ENCODE data around the gene NUDT3.
A peak's percentile ranks its signal among the peaks of the same experiment; 100 is the strongest.
"Not testable (repeated sequence)": the region's sequence is repeated elsewhere in the genome, so short reads cannot be mapped to it uniquely, and the experiment has no call there.

The NUDT3 gene

GRCh38 chr6:34374508-34374907 lies 18.0 kb downstream of the NUDT3 start:
- peaks cover 82% of the 10 kb centered on the region for H3K79me2 ChIP-seq (ENCODE audit: insufficient read depth, low read length)
- H3K36me3 ChIP-seq (ENCODE audit: insufficient read depth, low read length): peaks cover 10% of the 10 kb centered on the region
- TF ChIP-seq EZH2 (IDR thresholded peaks at IDR 0.05; ENCODE audit: borderline replicate concordance, low read length) (no peak), CTCF (IDR thresholded peaks at IDR 0.05; ENCODE audit: low read length) (no peak)
- no peak overlapping the region; the same call in 1 of the 2 replicates for H3K4me2 ChIP-seq (ENCODE audit: low read length)
- no peaks in the 10 kb centered on the region for H3K9me3 ChIP-seq (ENCODE audit: low read length)
- no peaks in the 10 kb centered on the region for H3F3A ChIP-seq (ENCODE audit: insufficient read depth, low read length)
- no peaks in the 10 kb centered on the region; the same call in 1 of the 2 replicates for H4K20me1 ChIP-seq (ENCODE audit: insufficient read depth, low read length)
- H3K4me1 ChIP-seq (ENCODE audit: insufficient read depth, low read length, severe bottlenecking): peaks cover 16% of the 10 kb centered on the region
- no peaks in the 10 kb centered on the region for H3K27me3 ChIP-seq (ENCODE audit: insufficient read depth, low read length)
- no peak overlapping the region for H3K4me3 ChIP-seq (ENCODE audit: low read depth, low read length, poor library complexity, severe bottlenecking)
- no peak overlapping the region for H2AFZ ChIP-seq (ENCODE audit: low read length)
- no peaks in the 10 kb centered on the region for H3K9me2 ChIP-seq (ENCODE audit: low read depth, low read length)
- H3K27ac ChIP-seq (ENCODE audit: low read depth, low read length, poor library complexity, severe bottlenecking): peak overlapping the region; percentile 41
- no peak overlapping the region for H3K9ac ChIP-seq (ENCODE audit: low read length)

GRCh38 chr6:34374069-34374468 lies 18.4 kb downstream of the NUDT3 start:
- Histone ChIP-seq H3K27me3 (ENCODE audit: insufficient read depth, low read length) (no peaks in the 10 kb centered on the region), H3K36me3 (ENCODE audit: insufficient read depth, low read length) (peaks cover 10% of the 10 kb centered on the region), H3K4me2 (ENCODE audit: low read length) (no peak overlapping the region; the same call in 1 of the 2 replicates), H2AFZ (ENCODE audit: low read length) (no peak overlapping the region), H3F3A (ENCODE audit: insufficient read depth, low read length) (no peaks in the 10 kb centered on the region), H3K9me2 (ENCODE audit: low read depth, low read length) (no peaks in the 10 kb centered on the region), H3K9me3 (ENCODE audit: low read length) (no peaks in the 10 kb centered on the region), H3K9ac (ENCODE audit: low read length) (no peak overlapping the region), H3K4me3 (ENCODE audit: low read depth, low read length, poor library complexity, severe bottlenecking) (no peak overlapping the region), H3K27ac (ENCODE audit: low read depth, low read length, poor library complexity, severe bottlenecking) (peak overlapping the region; percentile 41), H3K79me2 (ENCODE audit: insufficient read depth, low read length) (peaks cover 80% of the 10 kb centered on the region), H3K4me1 (ENCODE audit: insufficient read depth, low read length, severe bottlenecking) (peaks cover 16% of the 10 kb centered on the region), H4K20me1 (ENCODE audit: insufficient read depth, low read length) (no peaks in the 10 kb centered on the region; the same call in 1 of the 2 replicates)
- TF ChIP-seq CTCF (IDR thresholded peaks at IDR 0.05; ENCODE audit: low read length) (no peak), EZH2 (IDR thresholded peaks at IDR 0.05; ENCODE audit: borderline replicate concordance, low read length) (no peak)

- Histone ChIP-seq H3K4me3 (ENCODE audit: low read depth, low read length, poor library complexity, severe bottlenecking) (no peak overlapping the region), H3K4me2 (ENCODE audit: low read length) (no peak overlapping the region), H4K20me1 (ENCODE audit: insufficient read depth, low read length) (no peaks in the 10 kb centered on the region; the same call in 1 of the 2 replicates), H3K9me3 (ENCODE audit: low read length) (no peaks in the 10 kb centered on the region), H3K79me2 (ENCODE audit: insufficient read depth, low read length) (peaks cover 75% of the 10 kb centered on the region), H3K27ac (ENCODE audit: low read depth, low read length, poor library complexity, severe bottlenecking) (no peak overlapping the region), H3K27me3 (ENCODE audit: insufficient read depth, low read length) (no peaks in the 10 kb centered on the region), H3K9me2 (ENCODE audit: low read depth, low read length) (no peaks in the 10 kb centered on the region), H3K4me1 (ENCODE audit: insufficient read depth, low read length, severe bottlenecking) (peaks cover 16% of the 10 kb centered on the region), H2AFZ (ENCODE audit: low read length) (no peak overlapping the region), H3K36me3 (ENCODE audit: insufficient read depth, low read length) (peaks cover 10% of the 10 kb centered on the region), H3K9ac (ENCODE audit: low read length) (no peak overlapping the region), H3F3A (ENCODE audit: insufficient read depth, low read length) (no peaks in the 10 kb centered on the region)
- TF ChIP-seq CTCF (IDR thresholded peaks at IDR 0.05; ENCODE audit: low read length): no peak
- no peak for TF ChIP-seq EZH2 (IDR thresholded peaks at IDR 0.05; ENCODE audit: borderline replicate concordance, low read length)
These were observed 19.0 kb downstream of the NUDT3 start for GRCh38 chr6:34373511-34373910.

- Histone ChIP-seq H3K4me1 (ENCODE audit: insufficient read depth, low read length, severe bottlenecking) (peaks cover 16% of the 10 kb centered on the region), H3K79me2 (ENCODE audit: insufficient read depth, low read length) (peaks cover 67% of the 10 kb centered on the region)
- not testable (repeated sequence) for H3K9ac ChIP-seq (ENCODE audit: low read length); H3K9me2 ChIP-seq (ENCODE audit: low read depth, low read length); H2AFZ ChIP-seq (ENCODE audit: low read length); H3F3A ChIP-seq (ENCODE audit: insufficient read depth, low read length); H3K27ac ChIP-seq (ENCODE audit: low read depth, low read length, poor library complexity, severe bottlenecking); H3K4me3 ChIP-seq (ENCODE audit: low read depth, low read length, poor library complexity, severe bottlenecking); H3K4me2 ChIP-seq (ENCODE audit: low read length); H3K9me3 ChIP-seq (ENCODE audit: low read length); H3K36me3 ChIP-seq (ENCODE audit: insufficient read depth, low read length); H4K20me1 ChIP-seq (ENCODE audit: insufficient read depth, low read length); H3K27me3 ChIP-seq (ENCODE audit: insufficient read depth, low read length)
These were observed 20.6 kb downstream of the NUDT3 start for GRCh38 chr6:34371865-34372264.

Data from OCI-LY1 (cell line).